Measurements from ENCODE around the gene TCAF1. TPM values are rescaled to one million over a fixed set of nuclear protein-coding genes. Genes with fewer than 3 reads are reported as not detected.
"Not testable (repeated sequence)": the region's sequence is repeated elsewhere in the genome, so short reads cannot be mapped to it uniquely, and the experiment has no call there.

The TCAF1 gene
- total RNA-seq, 1 donor: 77.1 TPM

GRCh38 chr7:143876218-143876617, 25.8 kb downstream of the TCAF1 start:
- no peak for TF ChIP-seq CTCF (IDR thresholded peaks at IDR 0.05; ENCODE audit: extremely low read depth, low read depth, low read length)
- no peak overlapping the region for H3K4me3 ChIP-seq (ENCODE audit: insufficient read depth, low read length)
- no peak overlapping the region for H2AFZ ChIP-seq (ENCODE audit: low read length)
- DNase-seq (ENCODE audit: insufficient read length, low spot score, missing footprints): no peak
- no peaks in the 10 kb centered on the region for H3K27me3 ChIP-seq (ENCODE audit: insufficient read depth, low read length)
- no peaks in the 10 kb centered on the region for H3K4me1 ChIP-seq (ENCODE audit: insufficient read depth, low read length)
- no peak overlapping the region for H3K4me2 ChIP-seq (ENCODE audit: insufficient read depth, low read length)
- H3K9me3 ChIP-seq (ENCODE audit: low read depth, low read length): no peaks in the 10 kb centered on the region
- peaks cover 36% of the 10 kb centered on the region for H3K79me2 ChIP-seq (ENCODE audit: insufficient read depth, low read length)
- H3K36me3 ChIP-seq (ENCODE audit: insufficient read depth, low read length): peaks cover 23% of the 10 kb centered on the region
- H3K27ac ChIP-seq (ENCODE audit: low read depth, low read length): no peak overlapping the region
- peaks cover 34% of the 10 kb centered on the region for H4K20me1 ChIP-seq (ENCODE audit: insufficient read depth, low read length)

GRCh38 chr7:143873242-143873641, 28.7 kb downstream of the TCAF1 start:
- not testable (repeated sequence) for H2AFZ ChIP-seq (ENCODE audit: low read length); H3K27me3 ChIP-seq (ENCODE audit: insufficient read depth, low read length); H3K4me3 ChIP-seq (ENCODE audit: insufficient read depth, low read length); H3K27ac ChIP-seq (ENCODE audit: low read depth, low read length); DNase-seq (ENCODE audit: insufficient read length, low spot score, missing footprints); H3K4me2 ChIP-seq (ENCODE audit: insufficient read depth, low read length); H3K79me2 ChIP-seq (ENCODE audit: insufficient read depth, low read length); H3K4me1 ChIP-seq (ENCODE audit: insufficient read depth, low read length); H3K9me3 ChIP-seq (ENCODE audit: low read depth, low read length)
- Histone ChIP-seq H4K20me1 (ENCODE audit: insufficient read depth, low read length) (peaks cover 20% of the 10 kb centered on the region), H3K36me3 (ENCODE audit: insufficient read depth, low read length) (peaks cover 23% of the 10 kb centered on the region)

GRCh38 chr7:143871534-143871933, 30.4 kb downstream of the TCAF1 start:
- not testable (repeated sequence) for H3K4me2 ChIP-seq (ENCODE audit: insufficient read depth, low read length); H3K9me3 ChIP-seq (ENCODE audit: low read depth, low read length); H3K4me3 ChIP-seq (ENCODE audit: insufficient read depth, low read length); H3K4me1 ChIP-seq (ENCODE audit: insufficient read depth, low read length); H3K27me3 ChIP-seq (ENCODE audit: insufficient read depth, low read length); H3K79me2 ChIP-seq (ENCODE audit: insufficient read depth, low read length); H2AFZ ChIP-seq (ENCODE audit: low read length); DNase-seq (ENCODE audit: insufficient read length, low spot score, missing footprints); H3K27ac ChIP-seq (ENCODE audit: low read depth, low read length)
- Histone ChIP-seq H3K36me3 (ENCODE audit: insufficient read depth, low read length) (peaks cover 18% of the 10 kb centered on the region), H4K20me1 (ENCODE audit: insufficient read depth, low read length) (peaks cover 17% of the 10 kb centered on the region)

GRCh38 chr7:143857994-143858393, 44.0 kb downstream of the TCAF1 start:
- H3K4me1 ChIP-seq (ENCODE audit: insufficient read depth, low read length); DNase-seq (ENCODE audit: insufficient read length, low spot score, missing footprints); H3K9me3 ChIP-seq (ENCODE audit: low read depth, low read length); H3K79me2 ChIP-seq (ENCODE audit: insufficient read depth, low read length); H3K4me2 ChIP-seq (ENCODE audit: insufficient read depth, low read length); H2AFZ ChIP-seq (ENCODE audit: low read length); H3K4me3 ChIP-seq (ENCODE audit: insufficient read depth, low read length); H3K36me3 ChIP-seq (ENCODE audit: insufficient read depth, low read length); H3K27ac ChIP-seq (ENCODE audit: low read depth, low read length); H3K27me3 ChIP-seq (ENCODE audit: insufficient read depth, low read length); H4K20me1 ChIP-seq (ENCODE audit: insufficient read depth, low read length): not testable (repeated sequence)

- not testable (repeated sequence) for H3K4me2 ChIP-seq (ENCODE audit: insufficient read depth, low read length); H3K4me1 ChIP-seq (ENCODE audit: insufficient read depth, low read length); H4K20me1 ChIP-seq (ENCODE audit: insufficient read depth, low read length); H3K4me3 ChIP-seq (ENCODE audit: insufficient read depth, low read length); DNase-seq (ENCODE audit: insufficient read length, low spot score, missing footprints); H3K9me3 ChIP-seq (ENCODE audit: low read depth, low read length); H3K27me3 ChIP-seq (ENCODE audit: insufficient read depth, low read length); H3K79me2 ChIP-seq (ENCODE audit: insufficient read depth, low read length); H3K27ac ChIP-seq (ENCODE audit: low read depth, low read length); H3K36me3 ChIP-seq (ENCODE audit: insufficient read depth, low read length); H2AFZ ChIP-seq (ENCODE audit: low read length)
Observed at GRCh38 chr7:143855443-143855842, 46.5 kb downstream of the TCAF1 start.

- Histone ChIP-seq H3K27me3 (ENCODE audit: insufficient read depth, low read length) (no peaks in the 10 kb centered on the region), H3K27ac (ENCODE audit: low read depth, low read length) (no peak overlapping the region), H4K20me1 (ENCODE audit: insufficient read depth, low read length) (no peaks in the 10 kb centered on the region), H3K79me2 (ENCODE audit: insufficient read depth, low read length) (no peaks in the 10 kb centered on the region), H3K36me3 (ENCODE audit: insufficient read depth, low read length) (no peaks in the 10 kb centered on the region), H3K9me3 (ENCODE audit: low read depth, low read length) (no peaks in the 10 kb centered on the region), H2AFZ (ENCODE audit: low read length) (no peak overlapping the region), H3K4me2 (ENCODE audit: insufficient read depth, low read length) (no peak overlapping the region), H3K4me3 (ENCODE audit: insufficient read depth, low read length) (no peak overlapping the region), H3K4me1 (ENCODE audit: insufficient read depth, low read length) (no peaks in the 10 kb centered on the region)
- no peak for DNase-seq (ENCODE audit: insufficient read length, low spot score, missing footprints)
- no peak for TF ChIP-seq CTCF (IDR thresholded peaks at IDR 0.05; ENCODE audit: extremely low read depth, low read depth, low read length)
Observed at GRCh38 chr7:143850682-143851081, 51.3 kb downstream of the TCAF1 start.

Data from osteoblast (primary cell).